CD4-positive, alpha-beta T cell treated with Interleukin-15 for 4 hours (primary cell): ENCODE measurements around the gene HERC2.
"Not testable (repeated sequence)": the region's sequence is repeated elsewhere in the genome, so short reads cannot be mapped to it uniquely, and the experiment has no call there.

Experiments used
- DNase-seq: peaks from one replicate; pipeline ENCODE4 v3.0.0-alpha.2; 2020; ENCODE audit warnings: low spot score

Gene HERC2

GRCh38 chr15:28227303-28227702 is 94.7 kb downstream of the HERC2 start:
- DNase-seq = not testable (repeated sequence)

GRCh38 chr15:28222612-28223011 is 99.4 kb downstream of the HERC2 start:
- not testable (repeated sequence) for DNase-seq

DNA sequence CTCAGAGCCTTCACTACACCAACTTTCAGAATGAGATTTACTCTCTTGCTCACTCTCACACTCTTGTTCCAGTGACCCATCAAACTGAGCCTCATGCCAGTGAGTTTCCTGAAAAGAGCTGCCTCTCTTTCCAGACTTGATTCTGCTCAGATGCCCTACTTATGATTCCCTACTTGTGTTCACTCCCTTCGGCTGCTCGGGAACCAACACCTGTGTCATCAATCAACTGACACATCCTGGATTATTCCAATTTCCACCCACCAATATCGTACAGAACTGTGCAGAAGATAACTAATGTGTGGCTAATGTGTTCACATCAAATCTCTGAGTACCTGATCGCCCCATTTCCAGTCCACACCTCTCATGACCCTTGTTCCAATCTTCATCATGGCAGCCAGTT is 100.3 kb downstream of the HERC2 start:
- DNase-seq = not testable (repeated sequence)

- DNase-seq = no peak
Measured at GRCh38 chr15:28219116-28219515, 102.9 kb downstream of the HERC2 start.

GRCh38 chr15:28216946-28217546 is 104.9 kb downstream of the HERC2 start:
- not testable (repeated sequence) for DNase-seq

DNA sequence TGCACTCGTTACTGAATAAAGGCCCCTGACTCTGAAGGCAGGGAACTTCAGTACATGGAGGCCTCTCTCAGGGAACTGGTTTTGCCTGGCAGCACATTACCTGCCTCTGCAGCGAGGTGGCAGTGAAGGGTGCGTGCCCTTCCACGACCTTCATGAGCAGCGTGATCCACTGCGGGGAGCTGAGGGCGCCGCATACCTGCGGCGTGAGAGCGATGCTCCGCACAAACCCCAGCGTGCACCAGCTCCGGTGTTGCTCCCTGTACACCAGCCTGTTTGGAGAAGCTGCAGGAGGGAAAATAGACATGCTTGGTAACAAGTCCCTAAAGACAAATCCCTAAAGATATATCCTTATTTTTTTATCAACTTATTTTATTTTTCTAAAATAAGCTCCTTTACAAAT is 106.5 kb downstream of the HERC2 start:
- DNase-seq = not testable (repeated sequence)

GRCh38 chr15:28214006-28214790 is 107.8 kb downstream of the HERC2 start:
- DNase-seq = not testable (repeated sequence)

- not testable (repeated sequence) for DNase-seq
Measured at GRCh38 chr15:28213393-28213792, 108.6 kb downstream of the HERC2 start.

- DNase-seq = no peak
Measured at GRCh38 chr15:28208583-28208982, 113.4 kb downstream of the HERC2 start.

DNA sequence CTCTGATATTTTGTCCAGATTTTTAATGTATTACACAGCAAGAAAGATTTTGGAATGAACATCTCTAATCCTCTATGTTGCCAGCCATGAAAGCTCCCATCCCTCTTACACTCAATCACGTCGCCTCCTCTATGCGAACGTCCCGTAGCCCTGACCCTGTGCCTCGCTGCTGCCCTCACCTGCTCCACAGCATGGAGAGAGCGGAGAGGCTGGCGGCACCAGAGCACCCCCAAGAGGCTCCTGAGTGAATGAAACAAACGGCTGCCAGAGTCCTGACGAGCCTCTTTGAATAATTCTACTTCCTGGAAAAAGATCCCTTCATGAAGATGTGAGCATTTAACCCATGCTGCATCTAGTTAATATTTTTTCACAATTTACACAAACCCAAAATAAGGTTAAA is 116.3 kb downstream of the HERC2 start:
- DNase-seq = not testable (repeated sequence)

DNA sequence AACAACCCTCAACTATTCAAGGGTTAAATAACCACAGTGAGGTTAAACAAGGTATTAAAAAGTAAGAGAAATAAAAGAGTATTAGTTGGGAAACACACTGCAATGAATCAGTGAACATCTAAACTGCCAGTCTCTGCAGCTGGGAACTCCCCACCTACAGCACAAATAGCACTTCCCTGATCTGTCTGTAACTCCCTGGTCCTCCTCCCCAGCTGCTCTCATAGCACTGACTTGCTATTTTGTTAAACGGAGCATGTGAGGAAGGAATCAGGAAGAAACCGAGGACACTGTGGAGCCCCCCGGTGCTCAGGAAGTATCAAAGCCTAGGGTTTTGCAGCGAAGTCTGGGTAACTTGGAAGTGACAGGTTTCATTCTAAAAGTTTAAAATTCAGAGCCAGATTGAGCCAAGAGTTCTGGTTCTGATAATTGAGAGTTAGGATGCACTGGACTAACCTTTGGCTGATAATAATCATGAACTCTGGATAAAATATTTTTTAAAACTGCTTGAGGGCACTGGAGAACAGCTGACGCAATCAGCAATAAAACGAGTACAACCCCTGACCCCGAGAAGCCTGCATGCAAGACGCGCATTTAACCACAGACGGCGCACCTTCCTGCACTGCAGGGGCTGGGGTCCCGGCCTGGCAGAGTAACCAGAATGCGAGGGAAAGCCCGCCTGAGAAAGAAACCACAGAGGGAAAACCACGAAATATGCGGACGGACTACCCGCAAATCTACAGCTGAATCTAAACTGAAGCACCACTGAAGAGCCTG is 118.7 kb downstream of the HERC2 start:
- DNase-seq = not testable (repeated sequence)

GRCh38 chr15:28202124-28202523 is 119.9 kb downstream of the HERC2 start:
- not testable (repeated sequence) for DNase-seq

GRCh38 chr15:28198215-28198614 is 123.8 kb downstream of the HERC2 start:
- not testable (repeated sequence) for DNase-seq

- DNase-seq = not testable (repeated sequence)
Measured at GRCh38 chr15:28197694-28198093, 124.3 kb downstream of the HERC2 start.

DNA sequence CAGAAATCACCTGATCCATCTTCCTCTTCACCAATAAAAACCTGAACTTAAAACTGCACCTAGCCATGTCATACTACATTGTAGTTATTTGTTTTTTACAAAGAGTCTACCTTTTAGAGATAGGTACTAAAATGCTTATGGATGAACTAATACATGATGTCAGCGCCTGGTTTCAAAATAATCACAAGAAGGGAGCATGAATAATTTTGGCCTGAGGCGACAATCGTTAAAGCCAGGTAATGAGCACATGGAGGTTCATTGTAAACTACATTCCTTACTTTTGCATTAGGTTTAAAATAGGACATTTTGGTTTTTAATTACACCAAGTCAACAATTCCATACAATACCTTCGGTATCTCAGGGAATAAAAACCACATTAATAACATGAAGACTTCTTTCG is 125.4 kb downstream of the HERC2 start:
- DNase-seq = not testable (repeated sequence)

GRCh38 chr15:28192772-28193171 is 129.2 kb downstream of the HERC2 start:
- no peak for DNase-seq

DNA sequence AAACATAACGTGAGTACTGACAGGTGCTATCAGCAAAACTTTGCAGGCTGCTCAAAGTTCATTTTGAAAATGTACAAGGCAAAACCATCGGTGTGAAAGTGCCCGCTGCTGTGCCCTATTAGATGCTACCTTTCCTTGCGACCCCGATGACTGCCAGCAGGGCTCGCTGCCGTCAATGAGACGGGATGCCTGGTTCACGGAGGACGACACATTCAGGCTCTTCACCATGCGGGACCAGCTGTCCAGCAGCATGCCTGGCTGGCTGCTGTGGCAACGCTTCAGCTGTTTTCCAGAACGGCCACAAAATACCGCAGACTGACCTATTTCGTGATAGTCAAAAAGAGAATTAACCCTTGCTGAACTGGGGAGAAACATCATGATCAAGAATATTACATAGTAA is 130.1 kb downstream of the HERC2 start:
- DNase-seq = no peak

DNA sequence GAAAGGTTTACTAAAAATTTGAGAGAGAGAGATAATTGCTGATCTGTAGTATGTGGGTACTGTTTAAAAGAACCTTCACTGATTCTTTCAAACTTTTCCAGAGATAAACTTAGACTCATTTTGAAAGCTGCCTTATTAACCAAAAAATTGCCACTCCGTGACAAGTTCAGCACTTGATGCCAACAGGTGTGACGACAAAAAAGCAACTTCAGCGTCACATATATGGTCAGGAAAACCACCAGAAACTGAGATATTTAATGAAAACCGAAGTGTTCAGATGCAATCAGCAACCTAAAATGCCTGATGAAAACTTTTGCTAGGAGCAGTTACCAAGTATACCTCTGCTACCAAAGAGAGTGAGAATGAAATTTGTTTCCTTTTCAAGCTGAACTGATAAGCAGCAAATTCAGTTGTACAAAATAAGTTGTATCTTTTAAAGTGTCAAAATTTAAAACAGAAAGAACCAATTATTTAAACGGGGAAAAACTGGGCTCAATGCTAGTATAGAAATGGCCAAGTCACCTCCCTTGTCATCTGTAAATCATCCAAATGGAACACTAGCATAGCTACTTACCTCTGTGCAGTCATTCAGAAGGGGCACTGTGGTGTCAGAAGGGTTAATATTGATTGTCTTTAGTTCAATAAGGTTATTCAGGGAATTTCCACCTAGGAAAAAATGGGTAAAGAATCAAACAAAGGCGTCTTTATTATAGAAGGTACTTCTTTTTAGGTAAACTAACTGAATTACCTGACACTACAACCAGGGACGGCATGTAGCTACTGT is 131.4 kb downstream of the HERC2 start:
- no peak for DNase-seq

DNA sequence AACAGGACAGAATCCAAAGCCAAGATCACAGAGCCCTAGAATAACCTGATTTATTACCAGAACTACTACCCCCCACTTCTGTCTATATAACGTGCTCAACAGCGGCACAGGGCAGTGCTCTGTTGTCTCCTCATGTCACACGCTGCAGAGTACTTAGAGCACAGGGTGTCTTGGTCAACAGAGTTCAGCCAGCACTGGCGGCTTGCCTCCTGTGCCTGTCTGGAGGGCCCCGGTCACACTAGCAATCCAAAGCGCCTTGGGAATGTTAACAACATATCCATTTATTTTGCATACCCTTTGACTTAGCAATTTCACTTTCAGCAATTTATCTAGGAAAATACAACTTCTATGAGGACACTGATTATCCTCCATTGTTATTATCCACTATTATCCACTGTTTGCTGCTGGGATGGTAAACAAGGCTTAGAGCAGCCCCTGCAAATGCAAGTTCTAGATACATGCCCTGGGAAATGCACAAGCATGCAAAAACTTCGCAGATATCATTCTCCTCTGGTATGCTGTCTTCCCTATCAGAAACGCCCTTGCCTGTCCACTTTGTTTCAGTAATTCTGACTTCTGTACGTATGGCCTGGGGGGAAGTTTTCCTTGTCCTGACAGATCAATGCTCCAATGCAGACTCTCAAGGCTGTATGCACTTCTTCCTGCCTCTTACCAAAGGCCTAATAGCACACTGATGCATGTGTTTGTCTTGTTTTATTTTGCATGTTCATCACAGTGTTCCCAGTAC is 136.7 kb downstream of the HERC2 start:
- DNase-seq = no peak

- DNase-seq = no peak
Measured at GRCh38 chr15:28184166-28184565, 137.8 kb downstream of the HERC2 start.

GRCh38 chr15:28182731-28183130 is 139.2 kb downstream of the HERC2 start:
- no peak for DNase-seq
